HG03280 (cell line): Measurements from ENCODE around the gene NPFF.

Experiments
- ATAC-seq: cut with Tn5 transposase; IDR thresholded peaks from one replicate; pipeline ENCODE4 v1.9.1; 2021; ENCODE audit warnings: mild to moderate bottlenecking, moderate library complexity; ENCODE audit not compliant: unreplicated experiment

The NPFF gene

DNA sequence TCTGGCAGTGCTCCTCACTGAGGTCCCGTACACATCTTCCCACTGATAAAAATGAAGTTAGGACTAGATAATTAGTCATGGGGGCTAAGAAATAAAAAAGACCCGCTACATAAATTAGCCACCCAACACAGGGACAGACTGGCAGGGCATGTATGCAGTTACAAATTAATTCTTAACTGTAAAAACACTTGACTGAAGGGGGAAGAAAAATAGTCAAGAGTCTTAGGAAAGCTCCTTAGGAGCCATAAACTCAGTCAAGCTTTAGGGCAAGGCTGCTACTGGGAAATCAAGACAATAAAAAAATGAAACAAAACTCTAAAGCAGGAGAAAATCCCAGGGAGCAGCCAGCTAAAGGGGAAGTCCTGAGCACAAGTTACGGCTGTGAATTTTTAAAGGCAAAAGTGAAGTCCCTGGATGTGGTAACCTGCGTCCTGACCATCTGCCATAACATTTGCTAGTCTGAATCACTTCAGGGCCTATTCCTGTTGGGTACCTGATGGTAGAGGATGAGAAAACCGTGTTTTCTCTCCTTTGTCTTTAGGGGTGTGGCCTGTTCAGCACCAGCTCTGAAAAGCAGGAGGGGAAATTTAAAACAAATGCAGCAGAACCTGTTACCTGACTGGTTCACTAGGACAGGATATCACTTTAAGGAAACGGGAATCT is 7.5 kb upstream of the NPFF start:
- ATAC-seq = no peak

DNA sequence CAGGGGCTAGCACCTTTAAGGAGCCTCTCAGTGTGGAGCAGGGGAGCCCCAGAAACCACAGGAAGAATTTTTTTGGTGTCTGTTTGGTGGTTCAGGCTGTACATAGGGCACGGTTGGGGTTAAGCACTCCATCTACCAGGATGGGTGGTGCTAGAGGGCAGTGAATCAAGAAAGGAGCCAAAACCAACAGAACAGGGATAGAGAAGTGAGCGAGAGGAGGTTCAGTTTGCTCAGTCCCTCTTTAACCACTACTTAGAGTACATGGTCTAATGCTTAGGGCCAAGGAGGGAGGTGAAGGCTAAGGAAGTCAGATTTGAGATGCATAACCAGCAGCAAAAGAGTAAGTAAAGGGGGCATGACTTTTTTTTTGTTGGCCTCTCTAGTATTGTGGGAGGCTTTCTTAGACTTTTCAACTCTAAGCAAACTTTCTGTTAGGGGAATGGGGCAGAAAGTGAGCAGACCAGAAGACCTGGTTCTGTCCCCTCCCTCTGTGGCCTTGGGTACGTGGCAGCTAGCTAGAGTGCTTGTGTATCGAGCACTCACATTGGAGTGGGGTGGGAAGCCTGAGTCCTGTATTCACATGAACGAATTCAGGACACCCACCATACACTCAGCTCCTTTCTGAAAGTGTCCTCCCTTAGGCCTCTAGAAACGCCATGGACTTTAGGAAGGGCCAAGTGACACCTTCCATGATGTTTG is 6.6 kb upstream of the NPFF start:
- ATAC-seq = no peak

DNA sequence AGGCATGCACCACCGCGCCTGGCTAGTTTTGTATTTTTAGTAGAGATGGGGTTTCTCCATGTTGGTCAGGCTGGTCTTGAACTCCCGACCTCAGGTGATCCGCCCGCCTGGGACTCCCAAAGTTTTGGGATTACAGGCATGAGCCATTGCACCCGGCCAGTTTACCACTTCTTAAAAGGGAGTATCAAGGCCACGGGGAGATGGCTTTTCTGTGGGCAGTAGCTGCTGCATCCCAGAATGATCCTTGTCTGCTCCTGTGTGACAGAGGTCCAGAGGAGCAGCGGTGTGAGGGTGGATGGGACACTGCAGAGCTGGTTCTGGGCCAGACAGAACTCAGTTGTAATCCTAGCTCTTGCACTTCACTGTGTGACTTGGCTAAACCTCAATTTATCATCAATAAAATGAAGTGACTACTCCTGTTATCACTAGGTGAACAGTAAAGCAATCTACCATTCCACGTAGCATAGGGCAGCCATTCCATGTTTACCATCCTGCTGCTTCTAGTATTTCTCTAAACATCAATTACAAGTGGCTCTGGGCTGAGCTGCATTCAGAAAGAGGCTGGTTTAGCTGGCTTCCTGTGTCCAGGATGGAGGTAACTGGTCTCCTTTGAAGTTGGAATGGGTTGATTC is 3.0 kb upstream of the NPFF start:
- no peak for ATAC-seq

DNA sequence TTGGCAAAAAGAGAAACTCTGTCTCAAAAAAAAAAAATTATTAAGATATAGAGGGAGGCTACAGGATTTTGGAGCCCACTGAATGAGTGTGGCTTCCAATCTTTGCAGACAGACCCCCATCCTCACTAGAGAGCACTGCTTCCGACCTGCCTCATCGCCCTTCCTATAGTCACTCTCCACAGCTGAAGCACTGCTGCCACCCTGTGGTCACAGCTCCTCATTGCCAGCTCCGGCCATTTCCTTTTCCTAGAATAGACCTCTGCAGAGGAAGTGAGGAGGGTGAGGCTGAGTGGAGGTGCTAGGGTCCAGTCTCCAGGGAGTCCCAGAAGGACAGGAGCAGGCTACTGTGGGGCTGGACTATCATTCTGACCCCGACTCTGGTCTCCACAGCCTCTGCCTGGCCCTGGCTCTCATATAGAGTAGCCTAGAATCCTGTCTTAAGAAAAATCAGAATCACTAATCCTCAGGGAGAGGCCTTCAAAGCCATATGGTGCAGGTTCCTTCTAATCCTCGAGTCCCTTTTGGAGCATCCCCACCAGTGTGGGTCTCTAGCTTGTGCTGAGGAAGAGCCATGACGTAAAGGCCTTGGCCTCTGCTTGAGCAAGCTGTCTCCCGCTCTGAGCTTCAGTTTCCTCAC is 1.4 kb upstream of the NPFF start:
- ATAC-seq = peak; percentile 85

DNA sequence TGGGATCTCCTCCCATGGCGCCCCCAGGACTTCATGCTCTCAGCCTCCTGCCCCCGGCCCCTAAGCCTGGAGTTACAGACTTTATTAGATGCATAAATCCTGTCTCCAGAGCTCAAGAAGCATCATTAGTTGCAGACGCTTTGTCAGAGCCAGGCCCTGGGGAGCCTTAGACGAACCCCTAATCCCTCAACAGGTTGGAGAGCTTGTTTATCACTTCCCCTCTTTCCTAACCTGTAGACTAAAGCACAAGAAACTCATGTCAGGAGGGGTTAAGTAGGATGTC is 260 bp upstream of the NPFF start:
- ATAC-seq = no peak

DNA sequence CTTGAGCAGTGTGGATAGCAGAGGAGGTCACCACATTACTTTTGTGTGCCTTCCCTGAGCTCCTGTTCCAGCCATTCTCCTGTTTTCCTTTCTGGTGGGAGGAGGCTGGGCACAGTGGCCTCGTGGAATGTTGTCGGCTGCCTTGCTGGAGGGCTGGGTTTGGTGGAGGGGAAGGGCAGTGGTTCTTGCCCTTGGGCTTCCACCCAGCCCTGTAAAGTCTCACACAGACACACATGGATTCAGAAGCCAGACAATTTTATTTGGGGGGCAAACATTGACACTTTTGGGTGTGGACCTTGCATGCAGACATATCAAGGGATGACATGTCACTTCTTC is 866 bp downstream of the NPFF start:
- no peak for ATAC-seq

DNA sequence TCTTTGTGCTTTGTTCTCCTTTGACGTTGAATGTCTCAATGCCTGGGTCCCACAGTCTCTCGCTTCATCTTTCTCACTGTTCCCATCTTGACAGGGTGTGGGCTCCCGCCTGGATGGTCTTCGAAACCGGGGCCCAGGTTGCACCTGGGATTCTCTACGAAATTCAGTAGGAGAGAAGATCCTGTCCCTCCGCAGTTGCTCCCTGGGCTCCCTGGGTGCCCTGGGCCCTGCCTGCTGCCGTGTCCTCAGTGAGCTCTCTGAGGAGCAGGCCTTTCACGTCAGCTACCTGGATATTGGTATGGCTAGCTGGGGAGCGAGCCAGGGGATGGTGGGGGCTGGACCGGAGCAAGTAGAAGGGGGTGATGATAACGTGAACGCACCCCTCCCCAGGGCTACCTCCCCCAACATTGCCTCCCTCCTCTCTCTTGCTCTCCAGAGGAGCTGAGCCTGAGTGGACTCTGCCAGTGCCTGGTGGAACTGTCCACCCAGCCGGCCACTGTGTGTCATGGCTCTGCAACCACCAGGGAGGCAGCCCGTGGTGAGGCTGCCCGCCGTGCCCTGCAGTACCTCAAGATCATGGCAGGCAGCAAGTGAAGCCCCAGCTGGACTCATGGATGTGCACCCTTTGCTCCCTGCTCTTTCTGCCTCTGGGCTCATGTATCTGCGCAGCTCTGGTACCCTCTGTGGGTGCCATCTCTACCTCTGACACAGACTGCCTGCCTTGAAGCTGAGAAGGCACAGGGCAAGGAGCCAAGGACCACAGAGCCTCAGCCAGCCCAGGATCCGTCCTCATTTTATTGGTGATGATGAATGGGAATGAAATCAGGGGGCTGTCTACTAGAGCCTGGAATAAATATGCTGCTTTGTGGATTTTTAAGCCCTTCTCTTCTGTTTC is 1.5 kb downstream of the NPFF start:
- ATAC-seq = no peak

DNA sequence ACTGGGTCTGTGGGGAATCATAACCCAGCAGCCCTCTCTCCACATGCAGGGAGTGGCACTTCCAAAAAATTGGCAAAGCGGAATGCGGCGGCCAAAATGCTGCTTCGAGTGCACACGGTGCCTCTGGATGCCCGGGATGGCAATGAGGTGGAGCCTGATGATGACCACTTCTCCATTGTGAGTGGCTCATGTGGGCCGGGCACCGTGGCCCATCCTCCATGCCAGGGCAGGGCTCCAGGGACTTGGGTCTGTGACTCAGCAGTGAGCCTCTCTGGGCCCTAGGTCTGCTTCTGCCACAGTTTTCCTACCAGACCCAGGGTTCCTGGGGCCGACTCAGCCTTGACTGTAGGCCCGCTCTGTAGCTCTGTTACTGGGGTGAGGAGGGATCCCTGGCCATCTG is 2.2 kb downstream of the NPFF start:
- no peak for ATAC-seq

DNA sequence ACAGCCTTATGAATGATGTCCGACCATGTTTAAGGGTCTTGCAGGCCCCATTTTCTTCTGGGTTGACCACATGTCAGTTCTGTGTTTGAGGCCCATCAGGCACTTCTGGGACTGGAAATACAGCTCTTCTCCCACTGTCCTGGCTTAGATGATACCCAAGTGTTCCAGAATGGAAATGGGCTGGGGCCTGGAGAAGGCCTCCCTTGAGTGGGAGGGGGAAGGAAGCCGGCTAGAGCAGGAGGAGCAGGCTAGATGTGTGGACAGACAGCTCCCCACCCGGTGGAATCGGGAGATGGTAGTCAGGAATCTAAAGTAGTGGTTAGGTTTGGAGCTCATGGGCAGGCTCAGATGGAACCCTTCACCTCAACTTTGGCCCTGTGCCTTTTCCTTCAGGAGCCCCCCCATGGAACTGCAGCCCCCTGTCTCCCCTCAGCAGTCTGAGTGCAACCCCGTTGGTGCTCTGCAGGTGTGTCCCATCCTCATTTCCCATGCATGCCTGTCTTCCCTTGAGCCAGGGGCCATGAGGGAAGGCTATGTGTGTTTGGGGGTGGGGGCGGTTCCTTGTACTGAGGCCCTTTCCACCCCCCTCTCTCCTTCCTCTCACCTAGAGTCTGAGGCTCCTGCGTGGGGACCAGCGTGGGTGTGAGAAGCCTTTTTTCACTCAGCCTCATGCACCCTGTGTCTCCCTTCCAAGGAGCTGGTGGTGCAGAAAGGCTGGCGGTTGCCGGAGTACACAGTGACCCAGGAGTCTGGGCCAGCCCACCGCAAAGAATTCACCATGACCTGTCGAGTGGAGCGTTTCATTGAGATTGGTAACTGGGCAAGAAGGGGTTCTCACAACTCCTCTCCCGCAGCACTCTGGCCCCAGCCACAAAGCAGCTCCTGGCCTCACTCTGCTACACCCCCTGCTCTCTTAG is 3.0 kb downstream of the NPFF start:
- no peak for ATAC-seq

DNA sequence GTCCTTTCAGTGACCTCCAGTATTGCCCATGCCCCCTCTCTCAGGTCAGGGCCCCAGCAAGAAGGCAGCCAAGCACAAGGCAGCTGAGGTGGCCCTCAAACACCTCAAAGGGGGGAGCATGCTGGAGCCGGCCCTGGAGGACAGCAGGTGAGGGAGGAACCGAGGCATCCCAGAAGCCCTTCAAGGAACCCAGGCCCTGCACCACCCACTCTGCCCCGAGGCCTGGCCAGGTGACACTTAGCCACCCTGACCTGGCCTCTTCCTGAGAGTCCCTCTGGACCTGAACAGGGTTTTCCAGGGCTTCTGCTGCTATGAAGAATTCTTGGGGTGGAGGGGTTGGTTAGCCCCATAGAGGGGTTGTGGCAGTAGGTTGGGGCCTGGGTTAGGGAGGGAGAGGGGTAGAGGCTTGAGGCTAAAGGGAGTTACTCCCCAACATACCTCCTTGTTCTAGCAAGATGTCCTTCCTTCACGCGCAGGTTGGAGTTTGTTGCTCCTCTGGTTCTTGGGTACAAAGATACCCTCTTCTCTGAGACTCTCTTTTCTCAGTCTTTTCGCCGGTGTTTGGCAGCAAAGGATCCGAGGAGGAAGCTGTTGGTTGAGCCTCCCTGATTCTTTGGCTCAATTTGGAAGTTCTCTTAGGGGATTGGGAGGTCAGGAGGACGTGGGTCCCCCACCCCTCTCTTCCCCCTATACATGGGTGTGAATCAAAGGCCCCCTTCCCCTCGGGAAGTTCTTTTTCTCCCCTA is 4.1 kb downstream of the NPFF start:
- no peak for ATAC-seq

DNA sequence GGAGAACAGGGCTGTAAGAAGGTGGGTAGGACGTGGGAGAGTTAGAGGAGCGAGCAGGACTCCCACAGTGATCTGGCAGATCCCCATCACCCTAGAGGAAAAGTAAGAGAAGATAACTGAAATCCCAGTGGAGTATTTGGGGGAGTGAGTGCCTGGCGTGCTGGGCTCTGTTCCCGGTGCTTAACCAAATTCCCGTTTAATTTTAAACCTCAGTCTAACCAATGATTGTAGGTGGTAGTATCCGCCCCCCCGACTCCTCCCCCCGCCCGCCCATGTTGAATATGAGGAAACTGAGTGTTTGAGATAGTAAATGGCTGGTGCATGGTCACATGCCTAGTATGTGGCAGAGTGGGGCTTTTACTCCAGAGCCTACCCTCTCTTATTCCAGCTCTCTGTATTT is 5.0 kb downstream of the NPFF start:
- no peak for ATAC-seq

DNA sequence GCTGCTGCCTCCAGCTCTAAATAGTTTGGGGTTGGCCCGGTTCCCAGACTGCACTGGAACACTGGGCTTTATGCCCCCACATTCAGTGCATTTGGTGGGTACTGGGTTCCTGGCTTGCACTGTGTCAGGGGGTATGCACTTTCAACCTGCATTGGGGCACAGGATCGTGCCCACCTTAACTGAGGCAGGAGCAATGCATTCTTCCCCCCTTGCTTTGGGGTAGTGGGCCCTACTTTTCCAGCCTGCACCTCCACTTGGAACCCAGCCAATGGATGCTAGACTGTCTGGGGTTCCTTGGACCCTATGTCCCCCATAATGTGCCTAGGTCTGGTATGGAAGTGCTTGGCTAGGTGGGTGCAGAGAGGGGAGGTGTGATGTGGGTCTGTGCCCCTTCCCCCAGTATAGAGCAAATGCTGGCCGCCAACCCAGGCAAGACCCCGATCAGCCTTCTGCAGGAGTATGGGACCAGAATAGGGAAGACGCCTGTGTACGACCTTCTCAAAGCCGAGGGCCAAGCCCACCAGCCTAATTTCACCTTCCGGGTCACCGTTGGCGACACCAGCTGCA is 5.6 kb downstream of the NPFF start:
- ATAC-seq = no peak

DNA sequence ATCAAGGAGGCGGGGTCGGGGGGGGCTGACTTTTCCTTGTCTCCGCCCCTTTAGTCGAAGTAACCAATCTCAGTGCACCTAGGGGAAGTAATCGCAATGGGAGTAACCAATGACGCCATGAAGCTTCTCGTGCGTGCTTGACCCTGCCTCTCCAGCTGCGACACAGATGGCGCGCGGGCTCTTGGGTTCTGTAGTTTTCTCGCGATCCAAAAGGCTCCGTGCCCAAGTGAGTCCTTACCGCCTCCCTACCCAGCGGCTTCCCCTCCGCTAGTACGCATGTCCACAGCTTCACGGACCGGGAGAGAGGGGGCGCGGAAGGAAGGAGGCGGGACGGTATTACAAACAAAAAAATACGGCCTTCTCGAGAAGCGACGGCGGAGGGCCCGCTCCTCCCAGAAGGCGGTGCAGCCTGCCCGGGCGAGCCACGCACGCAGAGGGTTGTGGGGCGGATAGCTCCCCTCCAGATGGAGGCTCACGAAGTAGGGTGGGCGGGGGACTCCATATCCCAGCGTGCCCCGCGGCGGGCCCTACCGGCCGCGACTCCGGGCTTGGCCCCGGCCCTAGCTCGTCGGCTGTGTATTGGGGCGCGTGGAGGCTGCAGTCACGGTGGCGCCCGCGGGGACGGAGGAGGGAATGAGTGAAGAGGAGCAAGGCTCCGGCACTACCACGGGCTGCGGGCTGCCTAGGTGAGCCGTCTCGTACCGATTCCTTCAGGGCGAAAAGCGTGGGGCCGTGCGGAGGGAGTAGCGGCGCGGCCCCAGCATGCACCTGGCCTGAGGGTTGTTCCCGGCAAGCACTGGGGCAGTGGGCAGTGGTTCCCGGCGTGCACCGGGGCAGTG is 6.3 kb downstream of the NPFF start, which contains the start of gene TARBP2:
TSS of gene TARBP2 (plus strand) at position 508 of the 839 bp plus-strand sequence. CDS start at position 634, 126 bp downstream.
- ATAC-seq = peak; percentile 79

DNA sequence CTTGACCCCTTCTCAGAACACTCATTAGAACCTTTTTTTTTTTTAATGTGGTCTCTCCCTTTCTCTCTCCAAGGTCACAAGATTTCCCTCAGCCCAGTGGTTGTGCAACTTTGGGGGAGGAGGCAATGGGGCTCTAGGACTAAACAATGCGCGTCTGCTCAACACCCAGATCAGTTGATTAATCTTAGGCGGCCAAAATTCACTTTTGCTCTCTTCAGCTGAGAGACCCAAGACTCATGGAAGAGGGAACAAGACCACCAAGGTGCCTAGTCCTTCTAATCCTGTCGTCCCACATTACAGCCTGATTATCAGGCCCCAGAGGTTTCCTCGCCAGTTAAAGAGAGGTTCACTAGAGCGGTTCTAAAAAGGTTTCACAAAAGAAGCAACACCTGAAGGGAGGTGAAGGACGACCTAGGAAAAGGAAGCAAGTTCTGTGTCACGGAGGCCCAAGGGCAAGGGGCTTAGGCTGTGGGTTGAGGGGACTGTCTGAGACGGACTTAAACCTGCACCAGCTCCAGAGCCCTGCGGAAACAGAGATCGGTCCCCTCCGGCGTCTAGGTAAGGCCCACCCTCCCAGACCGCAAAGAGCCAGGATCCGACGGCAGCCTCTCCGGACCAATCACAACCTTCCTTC is 7.0 kb downstream of the NPFF start:
- ATAC-seq = no peak

DNA sequence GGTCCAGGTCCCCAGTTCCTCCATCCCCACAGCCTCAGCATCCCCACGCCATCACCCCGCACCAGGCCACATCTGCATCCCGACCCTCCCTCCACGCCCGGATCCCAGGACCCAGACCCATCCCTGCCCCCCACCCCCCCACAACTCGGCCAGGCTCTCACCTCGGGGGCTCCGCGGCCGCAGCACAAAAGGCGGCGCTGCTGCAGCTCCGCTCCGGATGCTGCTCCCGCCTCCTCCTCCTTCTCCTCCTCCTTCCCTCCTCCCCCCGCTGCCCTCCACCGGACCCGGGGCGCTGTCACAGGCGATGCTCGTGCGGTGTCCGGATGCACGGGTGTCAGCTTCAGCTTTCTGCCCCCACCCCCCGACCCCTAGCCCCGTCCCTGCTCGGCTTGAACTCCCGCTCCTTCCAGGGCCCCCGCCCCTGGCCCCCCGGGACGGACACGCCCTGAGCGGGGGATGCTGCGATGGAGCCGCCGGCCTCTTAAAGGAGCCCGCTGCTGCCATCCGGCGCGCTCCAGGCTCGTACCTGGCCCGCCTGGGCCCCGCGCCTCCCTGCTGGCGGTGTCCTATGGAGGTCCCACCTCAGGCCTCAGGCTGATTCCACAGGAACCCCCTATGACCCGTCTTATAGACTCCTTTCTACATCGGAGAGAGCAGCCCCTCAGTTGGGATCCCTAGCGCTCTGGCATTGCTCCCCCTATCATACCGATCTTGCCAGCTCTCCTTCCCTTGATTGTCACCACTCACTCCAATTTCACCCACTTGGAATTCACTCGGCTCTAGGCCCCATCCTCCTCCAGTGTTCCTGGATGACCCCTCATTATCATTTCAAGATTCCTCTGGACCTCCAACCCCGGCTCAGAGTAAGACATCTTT is 7.8 kb downstream of the NPFF start, which contains the start of gene MAP3K12:
TSS of gene MAP3K12 (minus strand) at position 193 of the 876 bp plus-strand sequence. CDS start 12,067 bp downstream, outside the sequence.
- no peak for ATAC-seq

DNA sequence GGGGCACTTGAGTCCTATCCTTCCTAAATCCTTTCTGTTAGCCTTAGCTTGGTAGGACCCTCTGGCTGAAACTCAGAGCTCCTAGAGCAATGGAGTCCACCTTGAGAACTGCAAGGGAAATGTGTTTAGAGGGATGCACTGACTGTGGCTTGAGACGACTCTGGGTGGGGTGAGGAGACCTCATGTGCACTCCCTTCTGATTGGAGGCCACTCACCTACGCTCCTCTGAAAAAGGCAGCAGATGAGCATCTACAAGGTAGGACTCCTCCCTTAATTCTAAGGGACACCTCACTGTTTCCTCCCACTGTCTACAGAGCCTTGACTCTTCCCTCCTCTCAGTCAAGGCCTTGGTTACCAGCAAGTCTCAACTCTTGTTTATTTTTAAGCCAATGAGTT is 9.1 kb downstream of the NPFF start:
- ATAC-seq = no peak

DNA sequence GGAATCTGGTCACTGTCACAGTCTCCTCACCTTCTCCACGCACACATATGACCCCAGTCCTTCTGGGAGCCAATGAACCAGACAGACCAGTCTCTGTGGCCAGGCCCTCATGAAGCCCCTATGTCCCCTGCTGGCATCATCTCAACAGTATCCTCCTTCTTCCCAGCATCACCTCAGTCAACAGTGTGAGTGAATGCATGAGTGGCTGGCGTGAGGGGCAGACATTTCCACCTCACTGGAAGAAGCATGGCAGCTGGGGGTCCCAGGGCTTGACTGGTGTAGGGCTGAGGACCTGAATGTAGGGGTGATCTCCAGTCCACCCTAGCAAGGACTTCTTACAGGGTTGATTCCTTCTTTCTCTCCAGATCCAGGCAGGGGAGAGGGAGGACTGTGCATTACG is 9.8 kb downstream of the NPFF start:
- ATAC-seq = no peak
